Left lung (tissue), 10 donors: ENCODE results near the gene DMAC2L. TPM values are rescaled to one million over a fixed set of nuclear protein-coding genes. Genes with fewer than 3 reads are reported as not detected.
"Not testable (repeated sequence)": the region's sequence is repeated elsewhere in the genome, so short reads cannot be mapped to it uniquely, and the experiment has no call there.

ENCODE experiments used
- ATAC-seq: fragments of 200-7000 bp; cut with Tn5 transposase; one replicate; pipeline ENCODE4 v1.9.1; 2020; ENCODE audit warnings: moderate library complexity
- DNase-seq, 4 donors: peaks; one replicate each; pipeline ENCODE4 v3.0.0-alpha.2; 2013 to 2020
- H3K27ac ChIP-seq, 2 donors: fragments of 200-600 bp; sonication (generic) in 1 of 2; one replicate each; pipeline versions ENCODE4 v1.5.0 to v1.8.0; 2020 to 2021
- H3K27me3 ChIP-seq, 2 donors: fragments of 200-600 bp; sonication (generic) in 1 of 2; one replicate each; pipeline versions ENCODE4 v1.5.0 to v1.8.0; 2020 to 2021
- H3K36me3 ChIP-seq, 2 donors: fragments of 200-600 bp; sonication (generic) in 1 of 2; one replicate each; pipeline versions ENCODE4 v1.5.0 to v1.8.0; 2020 to 2021
- H3K4me1 ChIP-seq, 2 donors: fragments of 200-600 bp; one replicate each; pipeline ENCODE4 v1.8.0; 2021
- H3K4me3 ChIP-seq, 2 donors: fragments of 200-600 bp; sonication (generic) in 1 of 2; one replicate each; pipeline versions ENCODE4 v1.5.0 to v1.8.0; 2020 to 2021; ENCODE audit warnings: mild to moderate bottlenecking in 1 of 2
- H3K9me3 ChIP-seq, 2 donors: fragments of 200-600 bp; sonication (generic) in 1 of 2; one replicate each; pipeline versions ENCODE4 v1.5.0 to v1.8.0; 2020 to 2021
- CTCF ChIP-seq, 2 donors: fragments of 200-600 bp; sonication (generic) in 1 of 2; IDR thresholded peaks; one replicate each; pipeline versions ENCODE4 v1.5.0 to v1.8.0; 2021; ENCODE audit warnings: antibody characterized with exemption in 2 of 2
- intact Hi-C, 2 donors: fragments of 100-400 bp; cut with DNase I; formaldehyde crosslinking; loops; one replicate each; pipeline versions ENCODE4 v1.11.2 to v1.14.2; 2022
- polyA plus RNA-seq, 6 donors: library from polyadenylated mRNA; unstranded; fragments of 120-200 nt; gene quantifications; one replicate each; pipeline ENCODE4 v1.2.1, GENCODE V29; 2013; ENCODE audit not compliant: insufficient read length in 6 of 6
- total RNA-seq, 2 donors: library from RNA; stranded (reverse); fragmentation: NEBNext Ultra II Directional; extraction: Animal tissue kit (Norgen Biotek cat#: 25700); gene quantifications; one replicate each; pipeline ENCODE4 v1.2.1, GENCODE V29; 2021
- donor health status: DM: no; HTN: yes; CAD: no.
- donor health status: DM: no; HTN: no; CAD: no.

DMAC2L gene
- total and polyA plus RNA-seq, 8 donors, result 15.7 to 26.6 (median 24.0) TPM

DNA sequence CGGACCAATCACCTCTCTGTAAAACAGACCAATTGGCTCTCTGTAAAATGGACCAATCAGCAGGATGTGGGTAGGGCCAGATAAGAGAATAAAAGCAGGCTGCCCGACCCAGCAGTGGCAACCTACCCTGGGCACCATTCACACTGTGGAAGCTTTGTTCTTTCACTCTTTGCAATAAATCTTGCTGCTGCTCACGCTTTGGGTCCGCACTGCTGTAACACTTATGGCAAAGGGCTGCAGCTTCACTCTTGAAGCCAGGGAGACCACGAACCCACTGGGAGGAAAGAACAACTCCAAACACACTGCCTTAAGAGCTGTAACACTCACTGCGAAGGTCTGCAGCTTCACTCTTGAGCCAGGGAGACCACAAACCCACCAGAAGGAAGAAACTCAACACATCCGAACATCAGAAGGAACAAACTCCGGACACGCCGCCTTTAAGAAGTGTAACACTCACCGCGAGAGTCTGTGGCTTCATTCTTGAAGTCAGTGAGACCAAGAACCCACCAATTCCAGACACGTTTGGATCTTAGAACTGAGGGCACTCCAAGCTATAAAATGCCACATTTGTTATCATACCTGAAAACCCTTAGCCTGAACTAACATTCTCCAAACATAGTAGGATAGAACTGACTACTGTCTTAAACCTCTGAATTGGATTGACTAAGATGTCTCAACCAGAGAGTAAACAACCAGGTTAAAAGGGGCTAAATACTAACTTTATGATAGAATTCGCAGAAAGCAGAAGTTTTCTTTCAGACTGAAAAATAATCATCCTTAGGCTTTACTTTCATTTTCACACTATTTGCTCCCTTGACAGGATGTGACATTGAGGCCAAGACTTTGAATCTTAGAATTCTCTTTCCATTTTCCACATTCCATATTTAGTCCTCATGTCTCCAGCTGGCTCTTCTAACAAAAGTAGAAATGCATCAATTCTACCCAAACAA is 50.9 kb downstream of the DMAC2L start:
- H3K4me1 ChIP-seq, result peaks cover 11 to 35% of the 10 kb centered on the region in 2 donors
- TF ChIP-seq CTCF (IDR thresholded peaks at IDR 0.05), result no peak
- intact Hi-C loops, result no loop called here
- peak overlapping the region; percentile 82 to 85 for H3K27ac ChIP-seq
- peaks cover 0 to 9% of the 10 kb centered on the region in 2 donors for H3K36me3 ChIP-seq
- no peak for ATAC-seq
- H3K9me3 ChIP-seq, result no peaks in the 10 kb centered on the region
- H3K4me3 ChIP-seq, result peak overlapping the region; percentile 2 to 41
- no peaks in the 10 kb centered on the region for H3K27me3 ChIP-seq
- no peak for DNase-seq

DNA sequence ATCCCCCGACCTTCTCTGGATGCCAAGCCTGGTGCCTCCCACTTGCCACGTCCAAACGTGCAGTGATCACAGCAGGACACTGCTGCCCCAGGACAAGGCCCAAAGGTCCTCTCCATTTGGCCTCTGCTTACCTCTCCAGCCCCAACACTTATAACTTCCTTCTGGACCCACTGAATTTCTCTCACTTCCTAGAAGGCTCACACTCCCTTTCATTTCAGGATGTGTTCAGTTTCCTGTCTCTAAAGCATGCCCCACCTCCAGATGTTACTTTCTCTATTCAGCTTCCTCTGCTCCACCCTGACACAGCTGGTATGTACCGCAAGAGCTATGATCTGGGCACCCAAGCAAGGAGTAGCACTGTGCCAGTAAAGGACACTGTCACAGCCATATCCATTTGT is 51.6 kb downstream of the DMAC2L start:
- H3K36me3 ChIP-seq, result peaks cover 0 to 2% of the 10 kb centered on the region in 2 donors
- H3K9me3 ChIP-seq, result no peaks in the 10 kb centered on the region
- intact Hi-C loops, result no loop called here
- peak overlapping the region; percentile 82 to 85 for H3K27ac ChIP-seq
- peak; percentile 68 for ATAC-seq
- peaks cover 11 to 35% of the 10 kb centered on the region in 2 donors for H3K4me1 ChIP-seq
- H3K27me3 ChIP-seq, result no peaks in the 10 kb centered on the region
- TF ChIP-seq CTCF (IDR thresholded peaks at IDR 0.05), result no peak
- DNase-seq, result no peak
- peak overlapping the region; percentile 2 to 41 for H3K4me3 ChIP-seq

DNA sequence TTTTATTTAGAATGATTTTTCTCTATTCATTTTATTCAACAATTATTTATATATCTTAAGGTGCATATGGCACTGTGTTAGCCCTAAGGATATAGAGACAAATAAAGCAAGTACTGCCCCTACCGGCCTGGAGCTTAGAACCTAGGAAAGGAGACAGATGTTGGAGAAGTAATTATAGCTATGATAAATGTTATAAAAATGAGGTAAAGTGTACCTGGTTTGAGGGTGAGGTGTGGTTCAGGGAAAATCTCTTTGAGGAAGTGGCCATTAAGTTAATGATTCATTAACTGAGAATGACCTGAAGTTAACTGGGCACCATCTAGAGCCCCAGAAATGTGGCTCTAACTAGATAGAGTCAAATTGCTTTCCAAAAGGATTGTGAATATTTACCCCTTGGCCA is 52.7 kb downstream of the DMAC2L start:
- no peaks in the 10 kb centered on the region for H3K9me3 ChIP-seq
- H3K4me3 ChIP-seq, result no peak overlapping the region
- H3K27ac ChIP-seq, result peak overlapping the region; percentile 82 to 85
- no peaks in the 10 kb centered on the region for H3K36me3 ChIP-seq
- no peak for TF ChIP-seq CTCF (IDR thresholded peaks at IDR 0.05)
- intact Hi-C loops, result no loop called here
- no peaks in the 10 kb centered on the region for H3K27me3 ChIP-seq
- peaks cover 11 to 35% of the 10 kb centered on the region in 2 donors for H3K4me1 ChIP-seq
- ATAC-seq, result peak; percentile 85
- no peak for DNase-seq

DNA sequence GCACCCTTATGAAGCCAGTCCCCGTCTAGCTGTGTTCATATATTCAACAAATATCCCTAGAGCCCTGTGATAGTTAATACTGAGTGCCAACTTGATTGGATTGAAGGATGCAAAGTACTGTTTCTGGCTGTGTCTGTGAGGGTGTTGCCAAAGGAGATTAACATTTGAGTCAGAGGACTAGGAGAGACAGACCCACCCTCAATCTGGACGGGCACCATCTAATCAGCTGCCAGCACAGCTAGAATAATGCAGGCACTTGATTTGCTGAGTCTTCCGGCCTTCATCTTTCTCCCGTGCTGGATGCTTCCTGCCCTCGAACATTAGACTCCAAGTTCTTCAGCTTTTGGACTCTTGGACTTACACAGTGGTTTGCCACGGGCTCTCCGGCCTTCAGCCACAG is 53.4 kb downstream of the DMAC2L start:
- H3K4me3 ChIP-seq, ATAC-seq, intact Hi-C loops: not testable (repeated sequence)

DNA sequence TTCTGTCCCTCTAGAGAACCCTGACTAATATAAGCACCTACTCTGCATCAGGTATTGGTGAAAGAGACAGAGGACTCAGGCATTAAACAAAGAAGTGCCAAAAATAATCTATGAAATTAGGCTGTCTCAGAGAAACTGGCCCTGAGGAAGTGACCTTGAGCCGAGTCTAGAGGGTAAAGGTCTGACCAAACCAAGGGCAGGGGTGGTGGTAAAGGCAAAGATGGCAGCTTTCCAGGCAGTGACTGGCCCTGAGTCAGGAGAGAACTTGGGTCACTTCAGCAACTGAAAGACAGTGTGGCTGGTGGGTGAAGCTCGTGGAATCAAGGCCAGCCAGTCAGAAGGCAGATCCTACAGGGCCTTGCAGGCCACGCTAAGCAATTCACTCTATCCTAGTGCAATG is 54.0 kb downstream of the DMAC2L start:
- Histone ChIP-seq H3K4me1 (peaks cover 11 to 35% of the 10 kb centered on the region in 2 donors), H3K36me3 (no peaks in the 10 kb centered on the region), H3K27ac (peak overlapping the region in 1 of 2 donors; percentile 9), H3K4me3 (no peak overlapping the region), H3K9me3 (no peaks in the 10 kb centered on the region), H3K27me3 (no peaks in the 10 kb centered on the region)
- no peak for ATAC-seq
- intact Hi-C loops, result no loop called here
- DNase-seq, result no peak
- TF ChIP-seq CTCF (IDR thresholded peaks at IDR 0.05), result no peak

More for the DNA sequence above, 53.4 kb downstream of the DMAC2L start:
- peak overlapping the region in 1 of 2 donors; percentile 85 for H3K27ac ChIP-seq
- not testable (repeated sequence) for DNase-seq, H3K9me3 ChIP-seq, H3K27me3 ChIP-seq, H3K36me3 ChIP-seq
- H3K4me1 ChIP-seq, result peaks cover 11 to 35% of the 10 kb centered on the region in 2 donors
